ENCODE results near the gene FRRS1. TPM values are rescaled to one million over a fixed set of nuclear protein-coding genes. Genes with fewer than 3 reads are reported as not detected.

Gene FRRS1
- total RNA-seq, 2 experiments from 2014 or later, result 0.33 to 1.1 TPM

- H3K9me3 Mint-ChIP-seq, result no peaks in the 10 kb centered on the region
- POLR2A ChIA-PET, result no interaction called here
- CTCF ChIA-PET, result no interaction called here
- no peaks in the 10 kb centered on the region for H3K4me1 Mint-ChIP-seq (ENCODE audit: low read depth)
- no peak overlapping the region for H3K4me3 Mint-ChIP-seq
- no peak for TF ChIP-seq CTCF (IDR thresholded peaks at IDR 0.05)
- no peaks in the 10 kb centered on the region for H3K36me3 Mint-ChIP-seq (ENCODE audit: low read depth)
- intact Hi-C loops (cut with DNase I, micrococcal nuclease), result no loop called here
- H3K4me3 ChIP-seq (ENCODE audit: low read length), result no peak overlapping the region
- H3K27me3 ChIP-seq (ENCODE audit: control insufficient read depth in 1 of 2, insufficient read depth in 2 of 2, low read length in 2 of 2), result no peaks in the 10 kb centered on the region
- no peaks in the 10 kb centered on the region for H3K4me1 ChIP-seq (ENCODE audit: insufficient read depth, low read length)
- no peak overlapping the region for H3K27ac ChIP-seq (ENCODE audit: low read depth in 1 of 2, low read length in 2 of 2)
- DNase-seq (no peak), ATAC-seq (ENCODE audit: poor library complexity) (no peak)
- H3K27ac Mint-ChIP-seq, result no peak overlapping the region
- H3K36me3 ChIP-seq (ENCODE audit: insufficient read depth, low read length), result no peaks in the 10 kb centered on the region
- no peaks in the 10 kb centered on the region for H3K27me3 Mint-ChIP-seq
- no peaks in the 10 kb centered on the region for H3K9me3 ChIP-seq (ENCODE audit: control insufficient read depth in 1 of 2, insufficient read depth in 1 of 2, low read length in 2 of 2)
Measured at GRCh38 chr1:99682291-99682751, 84.1 kb downstream of the FRRS1 start.

GRCh38 chr1:99681583-99681982 is 84.9 kb downstream of the FRRS1 start:
- Mint-ChIP-seq H3K36me3 (ENCODE audit: low read depth) (no peaks in the 10 kb centered on the region), H3K27me3 (no peaks in the 10 kb centered on the region), H3K4me1 (ENCODE audit: low read depth) (no peaks in the 10 kb centered on the region), H3K4me3 (no peak overlapping the region), H3K27ac (no peak overlapping the region), H3K9me3 (no peaks in the 10 kb centered on the region)
- Histone ChIP-seq H3K36me3 (ENCODE audit: insufficient read depth, low read length) (no peaks in the 10 kb centered on the region), H3K9me3 (ENCODE audit: control insufficient read depth in 1 of 2, insufficient read depth in 1 of 2, low read length in 2 of 2) (no peaks in the 10 kb centered on the region), H3K27ac (ENCODE audit: low read depth in 1 of 2, low read length in 2 of 2) (no peak overlapping the region), H3K4me1 (ENCODE audit: insufficient read depth, low read length) (no peaks in the 10 kb centered on the region), H3K4me3 (ENCODE audit: low read length) (no peak overlapping the region), H3K27me3 (ENCODE audit: control insufficient read depth in 1 of 2, insufficient read depth in 2 of 2, low read length in 2 of 2) (no peaks in the 10 kb centered on the region)
- no peak for TF ChIP-seq CTCF (IDR thresholded peaks at IDR 0.05)
- ATAC-seq (ENCODE audit: poor library complexity), result no peak
- ChIA-PET POLR2A (no interaction called here), CTCF (no interaction called here)
- intact Hi-C loops (cut with DNase I, micrococcal nuclease), result no loop called here
- DNase-seq, result no peak

DNA sequence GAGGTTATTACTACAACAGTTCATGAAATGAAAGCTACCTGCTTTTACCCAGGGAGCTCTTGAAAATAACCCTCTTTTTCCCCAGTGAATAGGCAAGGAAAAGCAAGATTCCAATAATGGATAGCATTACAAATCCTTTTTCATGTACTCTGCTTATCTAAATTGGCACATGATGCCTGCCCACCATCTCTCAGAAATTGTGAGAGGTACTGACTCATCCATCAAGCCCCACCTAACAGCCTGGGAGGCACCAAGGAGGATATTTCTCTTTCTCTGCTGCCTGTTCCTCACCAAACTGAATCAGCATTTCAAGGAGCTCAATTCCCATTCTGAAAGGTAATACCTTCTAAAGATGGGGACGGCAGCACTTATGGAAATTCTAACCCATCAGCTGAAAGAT is 86.2 kb downstream of the FRRS1 start:
- H3K9me3 ChIP-seq (ENCODE audit: control insufficient read depth in 1 of 2, insufficient read depth in 1 of 2, low read length in 2 of 2), result no peaks in the 10 kb centered on the region
- no peaks in the 10 kb centered on the region for H3K36me3 Mint-ChIP-seq (ENCODE audit: low read depth)
- H3K27me3 ChIP-seq (ENCODE audit: control insufficient read depth in 1 of 2, insufficient read depth in 2 of 2, low read length in 2 of 2), result no peaks in the 10 kb centered on the region
- H3K27ac ChIP-seq (ENCODE audit: low read depth in 1 of 2, low read length in 2 of 2), result no peak overlapping the region
- CTCF ChIA-PET, result no interaction called here
- H3K9me3 Mint-ChIP-seq, result no peaks in the 10 kb centered on the region
- POLR2A ChIA-PET, result no interaction called here
- peaks cover 4% of the 10 kb centered on the region for H3K27me3 Mint-ChIP-seq
- no peak for ATAC-seq (ENCODE audit: poor library complexity)
- H3K36me3 ChIP-seq (ENCODE audit: insufficient read depth, low read length), result no peaks in the 10 kb centered on the region
- intact Hi-C loops (cut with DNase I, micrococcal nuclease), result no loop called here
- no peak for DNase-seq
- H3K27ac Mint-ChIP-seq, result no peak overlapping the region
- no peak overlapping the region for H3K4me3 Mint-ChIP-seq
- H3K4me1 ChIP-seq (ENCODE audit: insufficient read depth, low read length), result no peaks in the 10 kb centered on the region
- TF ChIP-seq CTCF (IDR thresholded peaks at IDR 0.05), result no peak
- no peak overlapping the region for H3K4me3 ChIP-seq (ENCODE audit: low read length)
- H3K4me1 Mint-ChIP-seq (ENCODE audit: low read depth), result no peaks in the 10 kb centered on the region
